MM.1S (cell line): Measurements from ENCODE around the gene GLRA3.

Experiments
- DNase-seq: peaks from one replicate; pipeline ENCODE4 v3.0.0-alpha.2; 2015
- H2AFZ ChIP-seq: fragments of 300-600 bp; sonication (generic); 2 replicates; pipeline ENCODE4 v1.6.0; 2016; ENCODE audit warnings: antibody characterized with exemption, low read length
- H3F3A ChIP-seq: fragments of 300-600 bp; sonication (generic); 2 replicates; pipeline ENCODE4 v1.6.1; 2016; ENCODE audit warnings: mild to moderate bottlenecking, antibody characterized with exemption, low read length, moderate library complexity, mixed read lengths; ENCODE audit not compliant: insufficient read depth
- H3K27ac ChIP-seq: fragments of 300-600 bp; sonication (generic); 2 replicates; pipeline ENCODE4 v1.5.1; 2016; ENCODE audit warnings: mild to moderate bottlenecking, low read length
- H3K27me3 ChIP-seq: fragments of 300-600 bp; sonication (generic); replicated peaks from 2 replicates; pipeline ENCODE4 v1.6.0; 2016; ENCODE audit warnings: low read length; ENCODE audit not compliant: insufficient read depth
- H3K36me3 ChIP-seq: fragments of 300-600 bp; sonication (generic); replicated peaks from 2 replicates; pipeline ENCODE4 v1.6.1; 2016; ENCODE audit warnings: mild to moderate bottlenecking, low read length, mixed read lengths; ENCODE audit not compliant: insufficient read depth
- H3K4me1 ChIP-seq: fragments of 300-600 bp; sonication (generic); 2 replicates; pipeline ENCODE4 v1.6.1; 2016; ENCODE audit warnings: low read length, mixed read lengths
- H3K4me2 ChIP-seq: fragments of 300-600 bp; sonication (generic); 2 replicates; pipeline ENCODE4 v1.6.0; 2016; ENCODE audit warnings: low read depth, low read length
- H3K4me3 ChIP-seq: fragments of 300-600 bp; sonication (generic); 2 replicates; pipeline ENCODE4 v1.5.1; 2016; ENCODE audit warnings: low read length, mixed read lengths
- H3K79me2 ChIP-seq: fragments of 300-600 bp; sonication (generic); 2 replicates; pipeline ENCODE4 v1.6.1; 2016; ENCODE audit warnings: mixed run types, low read length, mixed read lengths
- H3K9ac ChIP-seq: fragments of 300-600 bp; sonication (generic); 2 replicates; pipeline ENCODE4 v1.6.1; 2016; ENCODE audit warnings: low read length, mixed read lengths
- H3K9me2 ChIP-seq: fragments of 300-600 bp; sonication (generic); replicated peaks from 2 replicates; pipeline ENCODE4 v1.6.1; 2016; ENCODE audit warnings: mild to moderate bottlenecking, low read length, mixed read lengths; ENCODE audit not compliant: insufficient read depth
- H3K9me3 ChIP-seq: fragments of 300-600 bp; sonication (generic); replicated peaks from 2 replicates; pipeline ENCODE4 v1.6.1; 2016; ENCODE audit warnings: mild to moderate bottlenecking, low read length, mixed read lengths; ENCODE audit not compliant: insufficient read depth
- H4K20me1 ChIP-seq: fragments of 300-600 bp; sonication (generic); 2 replicates; pipeline ENCODE4 v1.6.1; 2016; ENCODE audit warnings: mild to moderate bottlenecking, low read length, moderate library complexity, mixed read lengths; ENCODE audit not compliant: insufficient read depth
- CTCF ChIP-seq: fragments of 300-600 bp; sonication (generic); IDR thresholded peaks from 2 replicates; pipeline ENCODE4 v1.5.1; 2016; ENCODE audit warnings: antibody characterized with exemption, low read length, mixed read lengths
- EZH2 ChIP-seq: fragments of 300-600 bp; sonication (generic); optimal IDR thresholded peaks from 2 replicates; pipeline ENCODE3; 2017; ENCODE audit warnings: low read depth, mild to moderate bottlenecking, antibody characterized with exemption, low read length, mixed read lengths
- EZH2phosphoT487 ChIP-seq: fragments of 300-600 bp; sonication (generic); IDR thresholded peaks from 2 replicates; pipeline ENCODE4 v1.6.1; 2018; ENCODE audit warnings: antibody characterized with exemption, low read length

The GLRA3 gene

GRCh38 chr4:174853629-174854028 is 24.6 kb upstream of the GLRA3 start:
- no peak overlapping the region for H2AFZ ChIP-seq
- no peak overlapping the region for H3K27ac ChIP-seq
- no peak overlapping the region for H3K9ac ChIP-seq
- no peak overlapping the region for H3K4me3 ChIP-seq
- H3K27me3 ChIP-seq, result no peaks in the 10 kb centered on the region
- no peak overlapping the region for H3K4me2 ChIP-seq
- H4K20me1 ChIP-seq, result no peaks in the 10 kb centered on the region
- H3F3A ChIP-seq, result no peaks in the 10 kb centered on the region
- H3K36me3 ChIP-seq, result no peaks in the 10 kb centered on the region
- no peaks in the 10 kb centered on the region for H3K9me2 ChIP-seq
- no peaks in the 10 kb centered on the region for H3K79me2 ChIP-seq
- no peaks in the 10 kb centered on the region for H3K4me1 ChIP-seq
- no peak for DNase-seq
- no peaks in the 10 kb centered on the region for H3K9me3 ChIP-seq
- no peak for TF ChIP-seq CTCF
- no peak for TF ChIP-seq EZH2phosphoT487
- TF ChIP-seq EZH2, result no peak

GRCh38 chr4:174848596-174848995 is 19.5 kb upstream of the GLRA3 start:
- no peak overlapping the region for H3K4me2 ChIP-seq

GRCh38 chr4:174847801-174848427 is 18.9 kb upstream of the GLRA3 start:
- 0 out of 2 replicates have a peak, but pooled peaks cover 3% of the 10 kb centered on the region for H3K4me1 ChIP-seq
- no peak overlapping the region for H3K4me2 ChIP-seq
- no peaks in the 10 kb centered on the region for H3K36me3 ChIP-seq
- no peaks in the 10 kb centered on the region for H3K9me2 ChIP-seq
- no peak overlapping the region for H2AFZ ChIP-seq
- no peak overlapping the region for H3K4me3 ChIP-seq
- no peak for TF ChIP-seq CTCF
- TF ChIP-seq EZH2, result no peak
- TF ChIP-seq EZH2phosphoT487, result no peak
- DNase-seq, result peak; percentile 15
- H3K9me3 ChIP-seq, result no peaks in the 10 kb centered on the region
- H3K27ac ChIP-seq, result no peak overlapping the region
- H3K27me3 ChIP-seq, result no peaks in the 10 kb centered on the region
- no peaks in the 10 kb centered on the region for H3F3A ChIP-seq
- no peaks in the 10 kb centered on the region for H4K20me1 ChIP-seq
- H3K79me2 ChIP-seq, result no peaks in the 10 kb centered on the region
- H3K9ac ChIP-seq, result no peak overlapping the region

More at GRCh38 chr4:174848596-174848995, 19.5 kb upstream of the GLRA3 start:
- Histone ChIP-seq H3K9me3 (no peaks in the 10 kb centered on the region), H3K9me2 (no peaks in the 10 kb centered on the region), H3K79me2 (no peaks in the 10 kb centered on the region), H3K36me3 (no peaks in the 10 kb centered on the region), H4K20me1 (no peaks in the 10 kb centered on the region), H3K9ac (no peak overlapping the region), H2AFZ (no peak overlapping the region), H3K4me3 (no peak overlapping the region), H3F3A (no peaks in the 10 kb centered on the region), H3K27me3 (no peaks in the 10 kb centered on the region), H3K4me1 (0 out of 2 replicates have a peak, but pooled peaks cover 3% of the 10 kb centered on the region), H3K27ac (no peak overlapping the region)
- TF ChIP-seq EZH2phosphoT487, result no peak
- no peak for TF ChIP-seq CTCF
- no peak for TF ChIP-seq EZH2
- DNase-seq, result no peak
